ENCODE results near the gene DLL4. TPM values are rescaled to one million over a fixed set of nuclear protein-coding genes. Genes with fewer than 3 reads are reported as not detected.
A peak's percentile ranks its signal among the peaks of the same experiment; 100 is the strongest.

DLL4 gene
- total RNA-seq, 4 donors from 2014 or later, result 7.8 to 15.3 (median 12.3) TPM

DNA sequence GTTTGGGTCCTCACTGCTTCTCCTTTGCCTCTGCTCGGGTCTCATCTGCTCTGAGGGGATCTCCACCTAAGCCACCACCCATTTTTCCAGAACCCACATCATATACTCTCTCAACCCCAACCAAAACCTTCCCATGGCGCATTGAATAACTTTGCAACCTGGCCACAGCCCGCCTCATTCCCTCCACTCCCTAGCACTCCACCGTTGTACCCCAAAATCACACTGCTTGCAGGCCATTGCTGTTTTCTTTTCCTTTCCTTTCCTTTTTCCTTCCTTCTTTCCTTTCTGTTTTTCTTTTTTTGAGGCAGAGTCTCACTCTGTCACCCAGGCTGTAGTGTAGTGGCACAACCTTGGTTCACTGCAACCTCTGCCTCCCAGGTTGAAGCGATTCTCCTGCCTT, 38.0 kb upstream of the DLL4 start:
- no peak for TF ChIP-seq POLR2A (IDR thresholded peaks at IDR 0.05)
- TF ChIP-seq, protein P1, sequence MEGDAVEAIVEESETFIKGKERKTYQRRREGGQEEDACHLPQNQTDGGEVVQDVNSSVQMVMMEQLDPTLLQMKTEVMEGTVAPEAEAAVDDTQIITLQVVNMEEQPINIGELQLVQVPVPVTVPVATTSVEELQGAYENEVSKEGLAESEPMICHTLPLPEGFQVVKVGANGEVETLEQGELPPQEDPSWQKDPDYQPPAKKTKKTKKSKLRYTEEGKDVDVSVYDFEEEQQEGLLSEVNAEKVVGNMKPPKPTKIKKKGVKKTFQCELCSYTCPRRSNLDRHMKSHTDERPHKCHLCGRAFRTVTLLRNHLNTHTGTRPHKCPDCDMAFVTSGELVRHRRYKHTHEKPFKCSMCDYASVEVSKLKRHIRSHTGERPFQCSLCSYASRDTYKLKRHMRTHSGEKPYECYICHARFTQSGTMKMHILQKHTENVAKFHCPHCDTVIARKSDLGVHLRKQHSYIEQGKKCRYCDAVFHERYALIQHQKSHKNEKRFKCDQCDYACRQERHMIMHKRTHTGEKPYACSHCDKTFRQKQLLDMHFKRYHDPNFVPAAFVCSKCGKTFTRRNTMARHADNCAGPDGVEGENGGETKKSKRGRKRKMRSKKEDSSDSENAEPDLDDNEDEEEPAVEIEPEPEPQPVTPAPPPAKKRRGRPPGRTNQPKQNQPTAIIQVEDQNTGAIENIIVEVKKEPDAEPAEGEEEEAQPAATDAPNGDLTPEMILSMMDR (IDR thresholded peaks at IDR 0.05), result no peak
- peaks cover 0 to 4% (median 0%) of the 10 kb centered on the region in 3 donors for H3K36me3 ChIP-seq
- H3K27ac ChIP-seq, result no peak overlapping the region
- no peak overlapping the region for H3K4me3 ChIP-seq
- peaks cover 3 to 36% (median 8%) of the 10 kb centered on the region in 4 donors for H3K4me1 ChIP-seq
- H3K9me3 ChIP-seq, result no peaks in the 10 kb centered on the region
- no peaks in the 10 kb centered on the region for H3K27me3 ChIP-seq
- no peak for DNase-seq

- Histone ChIP-seq H3K36me3 (peaks cover 0 to 6% (median 0%) of the 10 kb centered on the region in 3 donors), H3K27me3 (no peaks in the 10 kb centered on the region), H3K9me3 (no peaks in the 10 kb centered on the region), H3K27ac (peak overlapping the region in 1 of 4 donors; percentile 42), H3K4me1 (peaks cover 3 to 37% (median 8%) of the 10 kb centered on the region in 4 donors), H3K4me3 (no peak overlapping the region)
- DNase-seq, result peak; percentile 47 to 83 (median 71)
- no peak for TF ChIP-seq POLR2A (IDR thresholded peaks at IDR 0.05)
- TF ChIP-seq, protein P1 (IDR thresholded peaks at IDR 0.05), result peak; percentile 28 to 80 (median 68)
Observed at GRCh38 chr15:40891810-40892446, 37.2 kb upstream of the DLL4 start.

DNA sequence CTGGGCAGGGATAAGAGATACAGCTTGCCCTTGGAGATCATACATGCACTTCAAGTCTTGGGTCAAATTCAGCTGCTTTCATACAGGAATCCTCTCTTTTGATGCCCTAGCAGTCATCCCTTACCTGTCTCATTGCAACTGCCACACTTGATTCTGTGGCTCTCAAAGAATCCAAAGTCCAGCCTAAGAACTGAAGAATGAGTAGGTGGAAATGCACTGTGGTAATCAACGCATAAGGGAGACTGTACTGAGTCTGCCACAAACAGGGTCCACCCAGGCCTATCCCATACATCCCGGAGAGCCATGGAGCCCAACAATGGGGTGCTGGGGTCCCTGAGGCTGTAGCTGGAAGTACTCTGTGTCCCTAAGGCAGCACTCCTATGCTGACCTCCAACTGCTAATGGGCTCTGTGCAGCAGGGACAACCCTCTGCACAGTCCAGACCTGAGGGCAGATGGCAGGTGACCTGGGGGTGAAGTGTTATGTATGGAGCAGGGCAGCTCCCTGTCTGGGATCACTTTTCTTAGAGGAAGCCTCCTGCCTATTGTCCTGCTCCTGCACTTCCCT, 36.6 kb upstream of the DLL4 start:
- Histone ChIP-seq H3K4me1 (peaks cover 3 to 37% (median 8%) of the 10 kb centered on the region in 4 donors), H3K36me3 (peaks cover 0 to 6% (median 0%) of the 10 kb centered on the region in 3 donors), H3K27ac (peak overlapping the region in 2 of 4 donors; percentile 20 to 42), H3K27me3 (no peaks in the 10 kb centered on the region), H3K4me3 (no peak overlapping the region), H3K9me3 (no peaks in the 10 kb centered on the region)
- no peak for TF ChIP-seq POLR2A (IDR thresholded peaks at IDR 0.05)
- TF ChIP-seq, protein P1 (IDR thresholded peaks at IDR 0.05), result no peak
- DNase-seq, result no peak

DNA sequence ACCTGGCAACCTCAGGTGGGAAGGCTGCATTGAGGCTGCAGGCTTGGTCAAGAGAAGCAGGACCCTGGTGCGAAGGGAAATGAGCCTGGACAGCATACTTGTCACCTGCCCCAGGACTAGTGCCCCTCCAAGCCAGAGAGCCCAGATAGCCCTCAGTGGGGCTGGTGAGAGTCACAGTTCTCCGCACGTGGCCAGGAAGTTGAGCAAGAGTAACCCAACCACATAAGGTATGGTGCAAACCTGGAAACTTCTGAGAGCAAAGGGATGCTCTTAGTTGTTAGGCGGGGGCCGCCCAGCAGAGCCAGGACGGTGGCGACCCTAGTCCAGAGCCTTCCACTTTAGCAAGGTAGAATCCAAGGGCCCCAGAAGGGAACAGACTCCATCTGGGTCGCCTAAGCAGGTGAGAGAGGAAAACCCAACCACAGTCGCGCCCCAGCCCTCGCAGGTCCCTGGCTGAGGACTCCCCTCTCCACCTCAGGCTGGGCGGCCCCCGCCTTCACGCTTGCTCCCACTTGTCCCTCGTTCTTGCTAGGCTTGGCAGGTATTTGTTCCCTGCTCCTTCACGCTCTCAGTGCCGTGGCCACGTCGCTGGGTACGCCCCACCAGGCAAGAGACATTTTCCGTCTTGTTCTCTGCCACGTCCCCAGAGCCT, 36.0 kb upstream of the DLL4 start:
- no peaks in the 10 kb centered on the region for H3K27me3 ChIP-seq
- H3K27ac ChIP-seq, result peak overlapping the region in 2 of 4 donors; percentile 89 to 94
- H3K4me1 ChIP-seq, result peaks cover 3 to 37% (median 8%) of the 10 kb centered on the region in 4 donors
- no peaks in the 10 kb centered on the region for H3K9me3 ChIP-seq
- no peak for TF ChIP-seq POLR2A (IDR thresholded peaks at IDR 0.05)
- TF ChIP-seq, protein P1 (IDR thresholded peaks at IDR 0.05), result no peak
- no peak for DNase-seq
- peak overlapping the region in 1 of 4 donors; percentile 79 for H3K4me3 ChIP-seq
- H3K36me3 ChIP-seq, result peaks cover 0 to 6% (median 0%) of the 10 kb centered on the region in 3 donors

DNA sequence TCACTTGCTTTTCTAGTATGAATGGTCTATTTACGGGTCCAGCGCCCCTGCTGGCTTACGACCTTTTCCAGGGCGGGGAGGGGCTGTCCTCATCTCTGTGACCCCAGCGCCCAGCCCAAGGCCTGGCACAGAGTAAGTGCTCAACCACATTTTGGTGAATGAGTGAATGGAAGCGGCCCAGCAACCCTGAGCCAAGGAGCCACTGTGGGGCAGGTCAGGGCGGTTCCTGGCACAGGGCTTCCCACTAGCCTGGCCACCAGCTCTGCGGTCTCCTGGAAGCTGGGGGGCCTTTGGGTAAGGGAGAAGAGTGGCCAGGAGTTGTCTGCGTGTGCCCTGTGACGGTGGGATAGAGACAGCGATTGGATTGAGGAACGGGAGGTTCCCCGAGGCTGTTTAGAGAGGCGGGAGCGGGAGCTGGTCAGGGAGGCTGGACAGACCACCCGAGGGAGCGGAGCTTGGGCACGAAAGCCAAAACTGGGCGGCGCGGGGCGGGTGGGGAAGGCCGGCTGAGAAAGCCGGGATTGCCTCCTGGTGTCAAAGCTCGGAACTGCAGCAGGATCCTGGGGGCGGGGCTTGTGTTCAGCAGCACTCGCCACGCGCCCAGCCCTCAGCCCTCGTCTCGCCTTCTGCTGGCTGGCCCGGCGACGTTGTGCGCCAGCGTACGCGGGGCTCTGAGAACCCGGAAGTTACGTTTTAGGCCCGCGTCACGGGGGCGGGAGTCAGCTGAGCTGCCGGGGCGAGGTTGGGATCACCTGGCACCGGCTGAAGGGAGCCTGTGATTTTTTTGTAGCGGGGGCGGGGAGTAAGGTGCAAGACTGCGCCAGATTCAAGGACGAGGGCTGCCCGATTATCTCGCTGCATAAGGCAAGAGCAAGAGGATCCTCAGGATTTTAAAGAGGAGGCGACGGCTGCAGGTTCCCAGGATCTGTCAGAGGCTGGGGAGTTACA, 35.1 kb upstream of the DLL4 start, which contains the start of gene VPS18:
VPS18 (plus strand) TSS at position 718 of the 948 bp plus-strand sequence. CDS start 319 bp downstream, outside the sequence.
- peaks cover 3 to 37% (median 8%) of the 10 kb centered on the region in 4 donors for H3K4me1 ChIP-seq
- H3K36me3 ChIP-seq, result peaks cover 0 to 12% (median 0%) of the 10 kb centered on the region in 3 donors
- H3K27me3 ChIP-seq, result no peaks in the 10 kb centered on the region
- H3K9me3 ChIP-seq, result no peaks in the 10 kb centered on the region
- peak; percentile 98 to 99 (median 99) for DNase-seq
- peak within 1 kb of the TSS; percentile 83 to 94 (median 88) for H3K27ac ChIP-seq
- peak within 1 kb of the TSS; percentile 77 to 81 (median 80) for H3K4me3 ChIP-seq
- peak in 1 of 2 donors; percentile 94 for TF ChIP-seq POLR2A (IDR thresholded peaks at IDR 0.05)
- TF ChIP-seq, protein P1 (IDR thresholded peaks at IDR 0.05), result peak; percentile 97 to 99 (median 98)

Data from Peyer's patch (tissue), 4 donors.